ENCODE measurements around the gene B3GNT7. TPM values are rescaled to one million over a fixed set of nuclear protein-coding genes. Genes with fewer than 3 reads are reported as not detected.

B3GNT7 gene
- total and polyA plus RNA-seq, 2 experiments from 2014 or later = not detected

DNA sequence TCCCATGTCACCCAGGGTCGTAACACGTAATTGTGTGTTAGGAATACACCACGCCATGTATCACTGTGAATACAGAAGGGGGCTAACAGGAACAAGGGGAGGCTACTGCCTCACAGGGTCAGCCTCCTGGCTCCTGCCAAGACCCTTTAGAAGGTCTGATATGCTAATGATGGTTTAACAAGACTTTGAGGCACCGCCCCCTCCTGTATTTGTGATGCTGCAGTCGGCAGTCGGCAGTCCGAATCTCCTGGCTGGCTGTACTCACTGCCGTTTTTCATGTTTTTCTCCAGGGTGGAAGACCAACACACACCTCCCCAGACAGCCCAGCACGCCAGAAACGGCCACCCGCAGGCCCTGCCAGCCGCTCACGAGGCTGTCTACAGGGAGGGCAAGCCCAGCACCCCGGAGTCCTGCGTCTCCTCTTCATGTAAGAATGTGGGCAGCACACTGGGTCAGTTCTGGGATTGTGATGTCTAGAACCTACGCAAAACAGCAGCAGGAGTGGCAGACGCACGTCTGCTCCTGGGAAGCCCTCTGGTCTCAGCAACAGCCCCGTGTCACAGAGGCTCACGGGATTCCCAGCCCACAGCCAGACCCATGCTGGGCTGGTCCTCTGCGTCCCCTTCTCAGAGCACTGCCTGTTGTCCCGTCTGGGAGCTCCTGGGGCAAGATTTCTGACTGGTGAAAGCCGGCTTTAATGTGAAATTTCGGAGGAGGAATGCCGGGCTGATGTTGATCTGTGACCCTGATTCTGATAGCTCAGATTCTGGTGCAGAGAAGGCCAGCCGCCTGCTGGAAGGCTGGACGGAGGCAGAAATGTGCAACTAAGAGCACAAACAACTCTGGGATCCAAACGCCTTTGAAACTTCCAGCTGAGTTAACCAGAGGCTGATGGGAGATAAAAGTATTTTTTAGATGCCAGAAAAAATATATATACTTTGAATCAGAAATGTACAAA lies 39.7 kb upstream of the B3GNT7 start:
- Histone ChIP-seq H3K27me3 (replicated peaks; ENCODE audit: insufficient read depth) (no peaks in the 10 kb centered on the region), H2AFZ (no peak overlapping the region), H3K4me2 (ENCODE audit: unreplicated experiment) (no peak overlapping the region), H4K20me1 (ENCODE audit: insufficient read depth) (no peaks in the 10 kb centered on the region), H3K27ac (no peak overlapping the region), H3F3A (ENCODE audit: insufficient read depth) (no peaks in the 10 kb centered on the region), H3K9ac (no peak overlapping the region), H3K9me2 (ENCODE audit: insufficient read depth) (no peaks in the 10 kb centered on the region), H3K4me3 (no peak overlapping the region), H3K9me3 (ENCODE audit: low read depth) (no peaks in the 10 kb centered on the region), H3K4me1 (ENCODE audit: insufficient read depth) (no peaks in the 10 kb centered on the region), H3K79me2 (ENCODE audit: insufficient read depth) (no peaks in the 10 kb centered on the region), H3K36me3 (ENCODE audit: low read depth) (no peaks in the 10 kb centered on the region)
- in situ Hi-C loops (cut with MboI) = no loop called here
- DNase-seq = no peak
- TF ChIP-seq EZH2phosphoT487 (IDR thresholded peaks at IDR 0.05; ENCODE audit: insufficient read depth, low read depth) = no peak
- no peak for TF ChIP-seq EZH2 (IDR thresholded peaks at IDR 0.05; ENCODE audit: insufficient read depth, poor library complexity, severe bottlenecking)
- 77% methylated on average over 28 of the region's 28 CpGs for WGBS, 2 experiments (ENCODE audit: low coverage in 1 of 2, low lambda C conversion rate in 2 of 2, missing lambda C conversion rate in 2 of 2)

DNA sequence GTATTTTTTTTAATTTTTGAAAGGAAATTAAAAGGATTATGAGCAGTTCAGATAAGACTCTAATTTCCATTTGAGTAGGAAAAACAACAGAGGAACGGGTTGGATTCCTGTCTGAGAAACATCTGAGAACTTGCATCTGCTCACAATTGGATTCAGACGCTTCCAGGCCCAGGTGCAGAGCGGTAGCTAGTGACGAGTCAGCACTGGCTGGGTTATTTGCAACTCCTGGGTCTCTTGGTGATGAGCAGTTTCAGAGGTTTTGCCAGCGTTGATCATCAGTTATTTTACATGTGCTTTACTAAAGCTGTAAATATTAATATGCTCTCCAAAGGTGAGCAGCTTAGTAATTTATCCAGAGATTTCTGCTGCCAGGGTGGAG lies 39.1 kb upstream of the B3GNT7 start:
- Histone ChIP-seq H3K79me2 (ENCODE audit: insufficient read depth) (no peaks in the 10 kb centered on the region), H3K4me2 (ENCODE audit: unreplicated experiment) (no peak overlapping the region), H3K9me2 (ENCODE audit: insufficient read depth) (no peaks in the 10 kb centered on the region), H3K36me3 (ENCODE audit: low read depth) (no peaks in the 10 kb centered on the region), H3K9ac (no peak overlapping the region), H3F3A (ENCODE audit: insufficient read depth) (no peaks in the 10 kb centered on the region), H3K4me1 (ENCODE audit: insufficient read depth) (no peaks in the 10 kb centered on the region), H3K4me3 (no peak overlapping the region), H4K20me1 (ENCODE audit: insufficient read depth) (no peaks in the 10 kb centered on the region), H3K9me3 (ENCODE audit: low read depth) (no peaks in the 10 kb centered on the region), H3K27ac (no peak overlapping the region), H3K27me3 (replicated peaks; ENCODE audit: insufficient read depth) (no peaks in the 10 kb centered on the region), H2AFZ (no peak overlapping the region)
- TF ChIP-seq EZH2 (IDR thresholded peaks at IDR 0.05; ENCODE audit: insufficient read depth, poor library complexity, severe bottlenecking) = no peak
- TF ChIP-seq EZH2phosphoT487 (IDR thresholded peaks at IDR 0.05; ENCODE audit: insufficient read depth, low read depth) = no peak
- in situ Hi-C loops (cut with MboI) = no loop called here
- WGBS, 2 experiments (ENCODE audit: low coverage in 1 of 2, low lambda C conversion rate in 2 of 2, missing lambda C conversion rate in 2 of 2) = 96 to 98% methylated on average over 5 of the region's 5 CpGs
- DNase-seq = no peak

DNA sequence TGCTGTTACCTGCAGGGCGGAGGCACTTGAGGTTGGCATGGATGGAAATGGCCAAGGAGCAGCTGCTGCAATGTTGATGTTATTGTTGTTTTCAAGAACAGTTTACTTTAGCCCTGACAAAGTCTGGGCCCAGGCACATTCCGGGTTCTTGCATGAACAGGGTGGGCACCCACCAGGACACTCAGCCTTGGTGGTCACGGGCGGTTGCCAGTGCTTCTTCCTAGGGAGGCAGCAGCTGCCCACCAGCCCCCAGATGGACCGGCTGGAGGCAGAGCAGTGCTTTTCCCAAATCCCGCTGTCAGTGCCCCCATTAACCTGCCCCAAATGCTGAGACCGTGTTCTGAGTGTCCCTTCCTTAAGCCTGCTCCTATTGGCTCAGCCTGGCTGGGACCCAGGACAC lies 38.5 kb upstream of the B3GNT7 start:
- WGBS, 2 experiments (ENCODE audit: low coverage in 1 of 2, low lambda C conversion rate in 2 of 2, missing lambda C conversion rate in 2 of 2) = 94 to 97% methylated on average over 7 of the region's 7 CpGs
- Histone ChIP-seq H2AFZ (no peak overlapping the region), H3K9me3 (ENCODE audit: low read depth) (no peaks in the 10 kb centered on the region), H3K4me3 (no peak overlapping the region), H3K36me3 (ENCODE audit: low read depth) (no peaks in the 10 kb centered on the region), H3K4me2 (ENCODE audit: unreplicated experiment) (no peak overlapping the region), H3F3A (ENCODE audit: insufficient read depth) (no peaks in the 10 kb centered on the region), H3K79me2 (ENCODE audit: insufficient read depth) (no peaks in the 10 kb centered on the region), H3K27ac (no peak overlapping the region), H4K20me1 (ENCODE audit: insufficient read depth) (no peaks in the 10 kb centered on the region), H3K27me3 (replicated peaks; ENCODE audit: insufficient read depth) (no peaks in the 10 kb centered on the region), H3K9ac (no peak overlapping the region), H3K4me1 (ENCODE audit: insufficient read depth) (no peaks in the 10 kb centered on the region), H3K9me2 (ENCODE audit: insufficient read depth) (no peaks in the 10 kb centered on the region)
- DNase-seq = no peak
- no peak for TF ChIP-seq EZH2phosphoT487 (IDR thresholded peaks at IDR 0.05; ENCODE audit: insufficient read depth, low read depth)
- no peak for TF ChIP-seq EZH2 (IDR thresholded peaks at IDR 0.05; ENCODE audit: insufficient read depth, poor library complexity, severe bottlenecking)
- in situ Hi-C loops (cut with MboI) = no loop called here

DNA sequence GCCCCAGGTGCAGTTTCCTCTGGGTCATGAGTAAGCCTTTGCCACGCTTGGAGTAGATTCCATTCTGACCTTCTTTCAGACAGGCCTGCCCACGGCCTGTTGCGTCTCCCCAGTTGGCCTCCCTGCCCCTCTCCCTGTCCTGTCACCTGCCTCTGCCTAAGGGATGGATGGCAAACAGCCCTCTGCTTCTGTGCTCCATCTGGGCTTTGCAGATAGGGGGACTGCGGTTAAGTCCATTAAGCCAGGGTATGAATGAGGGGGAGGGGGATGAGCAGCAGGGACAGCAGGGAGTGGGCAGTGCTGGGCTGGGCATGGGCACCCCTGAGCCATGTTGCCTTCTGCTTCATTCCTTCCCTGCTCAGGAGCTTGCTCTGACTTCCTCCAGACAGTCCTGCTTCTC lies 37.6 kb upstream of the B3GNT7 start:
- Histone ChIP-seq H3K4me1 (ENCODE audit: insufficient read depth) (no peaks in the 10 kb centered on the region), H3K9ac (no peak overlapping the region), H2AFZ (no peak overlapping the region), H3K79me2 (ENCODE audit: insufficient read depth) (no peaks in the 10 kb centered on the region), H3K27me3 (replicated peaks; ENCODE audit: insufficient read depth) (no peaks in the 10 kb centered on the region), H3K4me2 (ENCODE audit: unreplicated experiment) (no peak overlapping the region), H4K20me1 (ENCODE audit: insufficient read depth) (no peaks in the 10 kb centered on the region), H3F3A (ENCODE audit: insufficient read depth) (no peaks in the 10 kb centered on the region), H3K27ac (no peak overlapping the region), H3K9me2 (ENCODE audit: insufficient read depth) (no peaks in the 10 kb centered on the region), H3K9me3 (ENCODE audit: low read depth) (no peaks in the 10 kb centered on the region), H3K36me3 (ENCODE audit: low read depth) (no peaks in the 10 kb centered on the region), H3K4me3 (no peak overlapping the region)
- no peak for DNase-seq
- in situ Hi-C loops (cut with MboI) = no loop called here
- 72 to 78% methylated on average over 4 of the region's 4 CpGs for WGBS, 2 experiments (ENCODE audit: low coverage in 1 of 2, low lambda C conversion rate in 2 of 2, missing lambda C conversion rate in 2 of 2)
- TF ChIP-seq EZH2phosphoT487 (IDR thresholded peaks at IDR 0.05; ENCODE audit: insufficient read depth, low read depth) (no peak), EZH2 (IDR thresholded peaks at IDR 0.05; ENCODE audit: insufficient read depth, poor library complexity, severe bottlenecking) (no peak)

Data from GM23248 (cell line).